GM18519 (cell line): Measurements from ENCODE around the gene HOXD9.

Experiments used
- ATAC-seq: cut with Tn5 transposase; IDR thresholded peaks from one replicate; pipeline ENCODE4 v1.9.1; 2021; ENCODE audit warnings: mild to moderate bottlenecking, moderate library complexity; ENCODE audit not compliant: unreplicated experiment, low FRiP score

Gene HOXD9

GRCh38 chr2:176109192-176109901 is 13.2 kb upstream of the HOXD9 start:
- no peak for ATAC-seq

- ATAC-seq, result no peak
These were observed 12.6 kb upstream of the HOXD9 start for GRCh38 chr2:176109946-176110345.

- no peak for ATAC-seq
These were observed 11.9 kb upstream of the HOXD9 start for GRCh38 chr2:176110415-176111308.

GRCh38 chr2:176111309-176111663 is 11.2 kb upstream of the HOXD9 start:
- ATAC-seq, result no peak

DNA sequence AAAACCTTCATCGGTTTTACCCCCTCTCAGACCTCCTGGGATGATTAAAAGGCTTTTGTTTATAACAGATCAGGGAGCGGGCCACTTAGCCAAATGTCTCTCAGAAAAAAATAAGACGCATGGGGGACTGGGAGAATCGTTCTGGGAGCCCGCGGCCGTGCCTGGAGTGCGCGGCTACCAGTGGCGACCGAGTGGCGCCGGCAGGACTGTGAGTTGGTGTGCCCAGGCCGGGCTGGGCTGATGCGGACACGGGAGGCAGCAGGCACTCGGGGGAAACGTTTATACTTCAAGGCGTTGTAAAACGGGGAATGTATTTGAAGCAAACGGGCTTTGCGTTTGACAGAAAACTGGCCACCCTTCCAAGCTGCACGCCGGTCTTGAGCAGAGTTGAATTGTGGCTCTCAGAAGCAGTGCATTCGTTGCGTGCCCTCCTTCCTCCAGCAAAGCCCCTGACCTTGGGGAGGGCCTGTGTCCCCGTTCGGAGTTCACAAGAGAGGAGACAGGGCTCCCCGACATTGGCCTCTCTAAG is 10.6 kb upstream of the HOXD9 start:
- no peak for ATAC-seq

GRCh38 chr2:176112375-176113302 is 9.9 kb upstream of the HOXD9 start:
- no peak for ATAC-seq

- no peak for ATAC-seq
These were observed 8.2 kb upstream of the HOXD9 start for GRCh38 chr2:176114120-176114929.

GRCh38 chr2:176114930-176115625 is 7.4 kb upstream of the HOXD9 start:
- no peak for ATAC-seq

GRCh38 chr2:176115883-176116813 is 6.4 kb upstream of the HOXD9 start, which contains the start of gene HOXD10:
HOXD10 (plus strand) TSS chr2:176116778; CDS start chr2:176116834, 56 bp downstream.
- ATAC-seq, result no peak

GRCh38 chr2:176117162-176117822 is 5.2 kb upstream of the HOXD9 start:
- no peak for ATAC-seq

DNA sequence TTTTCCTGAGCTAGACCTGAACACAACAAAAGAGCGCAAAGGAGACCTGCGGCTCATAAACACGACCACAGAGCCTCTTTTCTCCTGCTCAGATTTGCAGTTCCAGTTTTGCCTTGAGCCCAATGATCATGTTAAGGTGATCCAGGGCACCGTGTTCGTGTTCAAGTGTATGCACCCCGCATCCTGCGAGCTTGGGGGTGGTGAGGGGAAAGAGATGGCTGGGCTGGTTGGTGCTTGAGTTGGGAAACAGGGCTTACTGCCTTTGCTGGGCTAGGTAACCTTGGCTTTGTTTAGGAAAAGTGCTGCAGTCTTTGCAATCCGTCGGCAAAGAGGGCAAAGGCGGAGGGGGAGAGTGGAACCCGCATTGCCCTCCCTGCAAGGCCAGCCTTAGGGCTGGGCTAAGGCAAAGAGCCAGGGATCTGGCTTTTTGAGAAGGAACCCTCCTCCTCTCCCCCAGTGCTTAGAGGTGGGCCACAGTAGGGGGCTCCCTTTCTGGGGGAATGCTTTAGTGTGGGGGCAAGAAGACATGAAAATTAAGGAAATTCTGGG is 4.6 kb upstream of the HOXD9 start:
- no peak for ATAC-seq

DNA sequence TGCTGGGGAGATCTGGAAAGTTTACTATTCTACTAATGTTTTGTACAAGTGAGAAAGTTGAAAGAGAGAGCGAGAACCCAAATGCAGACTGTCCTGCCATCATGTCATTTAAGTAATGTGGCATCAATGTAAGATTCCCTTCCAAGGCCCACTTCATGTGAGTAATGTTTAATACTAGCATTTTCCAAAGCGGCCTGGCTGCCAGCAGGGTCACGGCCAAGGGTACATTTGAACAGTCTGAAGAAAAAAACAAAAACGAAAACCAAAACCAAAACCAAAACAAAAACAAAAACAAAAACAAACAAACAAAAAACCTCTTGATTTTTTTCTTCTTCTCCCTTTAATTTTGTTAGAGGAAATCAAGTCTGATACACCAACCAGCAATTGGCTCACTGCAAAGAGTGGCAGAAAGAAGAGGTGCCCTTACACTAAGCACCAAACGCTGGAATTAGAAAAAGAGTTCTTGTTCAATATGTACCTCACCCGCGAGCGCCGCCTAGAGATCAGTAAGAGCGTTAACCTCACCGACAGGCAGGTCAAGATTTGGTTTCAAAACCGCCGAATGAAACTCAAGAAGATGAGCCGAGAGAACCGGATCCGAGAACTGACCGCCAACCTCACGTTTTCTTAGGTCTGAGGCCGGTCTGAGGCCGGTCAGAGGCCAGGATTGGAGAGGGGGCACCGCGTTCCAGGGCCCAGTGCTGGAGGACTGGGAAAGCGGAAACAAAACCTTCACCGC is 3.7 kb upstream of the HOXD9 start:
- ATAC-seq, result no peak

DNA sequence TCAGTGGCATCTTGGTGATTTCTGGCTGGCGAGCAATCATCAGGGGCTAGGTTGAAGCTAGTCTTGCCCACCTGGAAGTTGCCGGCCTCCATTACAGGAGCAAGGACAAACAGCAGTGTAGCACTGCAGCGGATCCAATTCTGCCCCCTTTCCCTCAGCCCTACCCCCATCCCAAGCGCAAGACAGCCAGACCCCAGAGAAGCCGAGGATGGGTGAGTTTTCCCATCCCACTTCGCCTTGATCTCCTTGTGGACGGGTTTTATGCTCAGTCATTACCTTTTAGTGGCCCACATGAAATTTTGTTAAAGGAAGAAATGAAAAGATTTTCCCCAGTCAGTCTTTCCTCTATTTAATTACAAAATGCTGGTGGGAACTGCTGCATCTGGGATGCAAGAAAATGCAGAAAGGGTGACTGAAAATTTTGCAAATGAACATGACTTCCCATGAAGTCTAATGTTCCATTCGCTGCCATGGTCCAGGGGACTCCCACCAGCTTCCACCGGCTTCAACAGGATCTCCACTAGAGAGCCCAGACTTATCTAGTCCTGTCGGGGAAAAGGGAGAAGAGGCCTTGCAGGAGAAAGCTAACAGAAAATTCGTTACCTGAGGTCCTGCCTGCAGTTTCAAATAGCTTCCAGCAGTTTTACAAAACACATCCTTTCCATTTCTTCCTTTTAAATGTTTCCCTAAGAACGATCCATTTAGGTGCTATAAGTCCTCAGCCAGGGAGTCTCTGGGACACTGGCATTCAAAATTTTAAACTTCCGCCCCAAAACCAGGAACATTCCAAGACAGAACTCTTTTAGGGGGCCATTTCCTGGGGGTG is 1.9 kb upstream of the HOXD9 start:
- no peak for ATAC-seq

DNA sequence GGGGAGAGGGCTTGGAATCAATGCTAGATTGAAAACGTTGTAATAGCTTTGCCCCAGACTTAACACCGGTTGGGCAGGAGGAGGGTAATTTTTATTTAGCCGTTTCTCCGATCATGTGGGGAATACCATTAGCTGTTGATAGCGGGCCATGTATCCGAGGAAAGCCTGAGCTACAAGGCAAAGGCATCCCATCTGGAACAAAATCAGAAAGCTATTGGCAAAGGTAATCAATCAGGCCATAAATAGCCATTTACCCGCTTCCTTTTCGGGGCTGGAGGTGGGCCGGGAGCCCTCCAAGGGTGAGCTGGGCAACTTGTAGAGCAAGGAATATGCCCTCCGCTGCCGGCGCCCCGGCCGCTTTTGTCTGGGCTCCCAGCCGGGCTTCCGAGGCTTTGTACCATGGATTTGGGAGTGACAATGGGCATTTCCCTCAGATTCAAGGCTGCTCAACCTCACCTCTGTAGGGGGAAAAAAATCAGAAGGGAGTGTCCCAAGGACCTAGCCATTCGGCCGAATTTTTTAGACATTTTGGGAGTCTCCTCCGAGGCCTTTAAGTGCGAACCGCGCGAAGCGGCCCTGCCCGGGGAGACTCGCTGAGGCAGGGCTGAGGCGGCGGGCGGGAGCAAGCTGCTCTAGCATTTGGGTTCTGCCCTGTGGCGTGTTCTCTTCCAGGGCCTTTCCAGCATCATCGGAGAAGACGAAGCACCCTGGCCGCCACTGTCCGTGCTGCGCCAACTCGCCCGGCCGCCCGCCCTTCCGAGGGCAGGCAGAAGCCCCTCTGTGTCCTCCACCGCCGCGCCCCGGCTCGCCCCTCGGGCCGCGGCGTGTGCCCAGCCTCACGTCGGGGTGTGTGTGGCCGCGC is 1.1 kb upstream of the HOXD9 start:
- ATAC-seq, result no peak
